Breast epithelium (tissue), 3 donors: ENCODE results near the gene PPP1R3D.

Experiments used
- CTCF ChIP-seq, 3 donors: fragments of 450-650 bp; IDR thresholded peaks; one replicate each; pipeline ENCODE4 v1.5.1; 2016 to 2017; ENCODE audit warnings: antibody characterized with exemption in 3 of 3, mild to moderate bottlenecking in 3 of 3, moderate library complexity in 3 of 3
- POLR2A ChIP-seq: fragments of 450-650 bp; IDR thresholded peaks from one replicate; pipeline ENCODE4 v1.6.1; 2016; ENCODE audit warnings: antibody characterized with exemption, mild to moderate bottlenecking, moderate library complexity
- POLR2AphosphoS5 ChIP-seq, 3 donors: sonication (generic); formaldehyde crosslinking; IDR thresholded peaks; one replicate each; pipeline ENCODE4 v1.6.1; 2017; ENCODE audit warnings: antibody characterized with exemption in 3 of 3

- TF ChIP-seq CTCF (IDR thresholded peaks at IDR 0.05) (no peak), POLR2A (no peak), POLR2AphosphoS5 (IDR thresholded peaks at IDR 0.05) (no peak)
Measured at GRCh38 chr20:59895908-59896307, 44.2 kb downstream of the PPP1R3D start.
